Neuronal stem cell (in vitro differentiated cells): ENCODE data around the gene STARD10.

Experiments used
- DNase-seq: peaks from one replicate; pipeline ENCODE4 v3.0.0-alpha.2; 2013; ENCODE audit warnings: low spot score
- H2AFZ ChIP-seq: one replicate; pipeline ENCODE4 v1.6.1; 2013; ENCODE audit warnings: mild to moderate bottlenecking, low read length, inconsistent platforms
- H2AK5ac ChIP-seq: 2 replicates; pipeline ENCODE4 v1.6.1; 2013; ENCODE audit warnings: low read depth, mild to moderate bottlenecking, inconsistent platforms, low read length, moderate library complexity, mixed read lengths
- H2BK120ac ChIP-seq: 2 replicates; pipeline ENCODE4 v1.6.1; 2013; ENCODE audit warnings: low read depth, mild to moderate bottlenecking, inconsistent platforms, low read length, moderate library complexity, mixed read lengths
- H2BK12ac ChIP-seq: one replicate; pipeline ENCODE4 v1.6.1; 2013; ENCODE audit warnings: low read length, inconsistent platforms
- H2BK15ac ChIP-seq: 2 replicates; pipeline ENCODE4 v1.6.1; 2013; ENCODE audit warnings: mild to moderate bottlenecking, low read length, inconsistent platforms, mixed read lengths
- H2BK5ac ChIP-seq: one replicate; pipeline ENCODE4 v1.6.1; 2013; ENCODE audit warnings: inconsistent platforms, mild to moderate bottlenecking, low read length, moderate library complexity
- H3K14ac ChIP-seq: one replicate; pipeline ENCODE4 v1.6.1; 2013; ENCODE audit warnings: low read length, inconsistent platforms
- H3K18ac ChIP-seq: 2 replicates; pipeline ENCODE4 v1.6.1; 2013; ENCODE audit warnings: low read length, inconsistent platforms
- H3K23ac ChIP-seq: 2 replicates; pipeline ENCODE4 v1.6.1; 2013; ENCODE audit warnings: low read depth, mild to moderate bottlenecking, mixed read lengths, low read length, inconsistent platforms; ENCODE audit not compliant: poor library complexity
- H3K27ac ChIP-seq: replicated peaks from 3 replicates; pipeline ENCODE4 v1.5.1; 2013; ENCODE audit warnings: low read length, inconsistent platforms
- H3K27me3 ChIP-seq, 3 experiments: 2 replicates each; pipeline ENCODE4 v1.6.1; 2013; ENCODE audit warnings: low read length in 3 of 3, mild to moderate bottlenecking in 2 of 3, inconsistent platforms in 1 of 3, low read depth in 1 of 3, mixed read lengths in 1 of 3, moderate library complexity in 1 of 3; ENCODE audit not compliant: control insufficient read depth in 3 of 3, insufficient read depth in 3 of 3
- H3K36me3 ChIP-seq, 2 donors: replicated peaks in 1 of 2; 2 replicates each; pipeline ENCODE4 v1.6.1; 2013; ENCODE audit warnings: low read length in 2 of 2; ENCODE audit not compliant: control insufficient read depth in 2 of 2, insufficient read depth in 2 of 2
- H3K4ac ChIP-seq: 2 replicates; pipeline ENCODE4 v1.6.1; 2013; ENCODE audit warnings: inconsistent platforms, mild to moderate bottlenecking, low read length, moderate library complexity
- H3K4me1 ChIP-seq, 2 donors: 1 replicate in 1 of 2; 2 replicates in 1 of 2; pipeline ENCODE4 v1.6.1; 2013; ENCODE audit warnings: low read length in 2 of 2, low read depth in 1 of 2; ENCODE audit not compliant: control insufficient read depth in 2 of 2, insufficient read depth in 1 of 2
- H3K4me2 ChIP-seq: one replicate; pipeline ENCODE4 v1.6.1; 2013; ENCODE audit warnings: mild to moderate bottlenecking, low read length, inconsistent platforms; ENCODE audit not compliant: insufficient read depth, poor library complexity, severe bottlenecking
- H3K4me3 ChIP-seq, 2 donors: 2 replicates each; pipeline ENCODE4 v1.5.1; 2013; ENCODE audit warnings: low read length in 2 of 2, mild to moderate bottlenecking in 2 of 2, inconsistent platforms in 1 of 2, moderate library complexity in 1 of 2
- H3K79me1 ChIP-seq: one replicate; pipeline ENCODE4 v1.6.1; 2013; ENCODE audit warnings: low read depth, mild to moderate bottlenecking, inconsistent platforms, low read length, moderate library complexity
- H3K9ac ChIP-seq: one replicate; pipeline ENCODE4 v1.6.1; 2013; ENCODE audit warnings: mild to moderate bottlenecking, low read depth, low read length, inconsistent platforms; ENCODE audit not compliant: poor library complexity
- H3K9me3 ChIP-seq, 2 donors: replicated peaks in 1 of 2; 2 replicates each; pipeline versions ENCODE3 to v1.6.1; 2013; ENCODE audit warnings: low read length in 2 of 2, mild to moderate bottlenecking in 2 of 2, inconsistent platforms in 1 of 2, low read depth in 1 of 2, mixed read lengths in 1 of 2, moderate library complexity in 1 of 2; ENCODE audit not compliant: control insufficient read depth in 2 of 2, insufficient read depth in 1 of 2
- H4K8ac ChIP-seq: one replicate; pipeline ENCODE4 v1.6.1; 2013; ENCODE audit warnings: low read depth, mild to moderate bottlenecking, inconsistent platforms, low read length, moderate library complexity
- H4K91ac ChIP-seq: one replicate; pipeline ENCODE4 v1.6.1; 2013; ENCODE audit warnings: low read length, low read depth, mild to moderate bottlenecking, inconsistent platforms; ENCODE audit not compliant: poor library complexity
- WGBS, 2 donors: extraction: QIAGEN DNeasy Blood & Tissue Kit; methylation state at CpG; one replicate each; pipeline ENCODE4 v1.1.7; 2013; ENCODE audit warnings: missing lambda C conversion rate in 2 of 2, mixed read lengths in 1 of 2; ENCODE audit not compliant: insufficient read length in 2 of 2, insufficient replicate concordance in 1 of 2; ENCODE audit errors: extremely low coverage in 2 of 2; 5-methylcytosine and 5-hydroxymethylcytosine counted together

Gene STARD10

GRCh38 chr11:72720784-72721183, 73.1 kb downstream of the STARD10 start:
- no peak overlapping the region for H3K4me3 ChIP-seq

GRCh38 chr11:72720047-72720446, 73.8 kb downstream of the STARD10 start:
- Histone ChIP-seq H2AFZ (no peak overlapping the region), H3K23ac (no peak overlapping the region), H3K9ac (no peak overlapping the region), H3K4me2 (no peak overlapping the region), H2BK120ac (no peak overlapping the region), H2BK12ac (no peak overlapping the region), H3K27ac (no peak overlapping the region), H4K8ac (no peak overlapping the region), H3K79me1 (no peaks in the 10 kb centered on the region), H3K4me1 (peaks cover 4 to 31% of the 10 kb centered on the region in 2 donors), H2BK15ac (no peak overlapping the region), H2BK5ac (no peak overlapping the region), H3K27me3 (no peaks in the 10 kb centered on the region), H3K18ac (no peak overlapping the region), H3K14ac (no peak overlapping the region), H3K4me3 (no peak overlapping the region), H3K4ac (no peak overlapping the region), H2AK5ac (no peak overlapping the region), H3K36me3 (no peaks in the 10 kb centered on the region), H4K91ac (no peak overlapping the region), H3K9me3 (no peaks in the 10 kb centered on the region)
- no CpG with 5 or more reads among the region's 3 CpGs for WGBS, 2 donors
- DNase-seq = no peak

More at GRCh38 chr11:72720784-72721183, 73.1 kb downstream of the STARD10 start:
- Histone ChIP-seq H3K9ac (no peak overlapping the region), H2BK5ac (no peak overlapping the region), H2BK15ac (no peak overlapping the region), H3K9me3 (no peaks in the 10 kb centered on the region), H2BK120ac (no peak overlapping the region), H3K4me1 (peaks cover 4 to 31% of the 10 kb centered on the region in 2 donors), H3K36me3 (no peaks in the 10 kb centered on the region), H4K91ac (no peak overlapping the region), H3K18ac (no peak overlapping the region), H2AFZ (no peak overlapping the region), H3K14ac (no peak overlapping the region), H3K4ac (no peak overlapping the region), H4K8ac (no peak overlapping the region), H2AK5ac (no peak overlapping the region), H3K79me1 (no peaks in the 10 kb centered on the region), H3K23ac (no peak overlapping the region), H2BK12ac (no peak overlapping the region), H3K27ac (no peak overlapping the region), H3K27me3 (no peaks in the 10 kb centered on the region), H3K4me2 (no peak overlapping the region)
- DNase-seq = no peak
- WGBS, 2 donors = no CpG with 5 or more reads among the region's 4 CpGs

- Histone ChIP-seq H3K9ac (no peak overlapping the region), H2AK5ac (no peak overlapping the region), H2BK12ac (no peak overlapping the region), H4K91ac (no peak overlapping the region), H3K14ac (no peak overlapping the region), H3K4ac (no peak overlapping the region), H4K8ac (no peak overlapping the region), H2BK120ac (no peak overlapping the region), H3K79me1 (no peaks in the 10 kb centered on the region), H3K36me3 (no peaks in the 10 kb centered on the region), H2BK5ac (no peak overlapping the region), H3K27ac (no peak overlapping the region), H3K4me3 (no peak overlapping the region), H3K4me2 (no peak overlapping the region), H2BK15ac (no peak overlapping the region), H3K9me3 (no peaks in the 10 kb centered on the region), H3K23ac (no peak overlapping the region), H2AFZ (no peak overlapping the region), H3K18ac (no peak overlapping the region), H3K27me3 (no peaks in the 10 kb centered on the region), H3K4me1 (peaks cover 4 to 31% of the 10 kb centered on the region in 2 donors)
- no CpG with 5 or more reads among the region's 4 CpGs for WGBS, 2 donors
- DNase-seq = no peak
Observed at GRCh38 chr11:72719551-72719950, 74.3 kb downstream of the STARD10 start.

GRCh38 chr11:72719144-72719543, 74.7 kb downstream of the STARD10 start:
- Histone ChIP-seq H2BK120ac (no peak overlapping the region), H3K27me3 (no peaks in the 10 kb centered on the region), H3K23ac (no peak overlapping the region), H4K8ac (no peak overlapping the region), H2BK15ac (no peak overlapping the region), H3K79me1 (no peaks in the 10 kb centered on the region), H3K4ac (no peak overlapping the region), H3K18ac (no peak overlapping the region), H3K36me3 (no peaks in the 10 kb centered on the region), H3K4me3 (no peak overlapping the region), H3K27ac (no peak overlapping the region), H3K9me3 (no peaks in the 10 kb centered on the region), H3K4me1 (peaks cover 6 to 31% of the 10 kb centered on the region in 2 donors), H4K91ac (no peak overlapping the region), H2AK5ac (no peak overlapping the region), H3K4me2 (no peak overlapping the region), H3K9ac (no peak overlapping the region), H2BK5ac (no peak overlapping the region), H2BK12ac (no peak overlapping the region), H2AFZ (no peak overlapping the region), H3K14ac (no peak overlapping the region)
- DNase-seq = no peak
- WGBS, 2 donors = no CpG with 5 or more reads among the region's 2 CpGs
